HG03432 (cell line): ENCODE data around the gene CHMP1B.
"Not testable (repeated sequence)": the region's sequence is repeated elsewhere in the genome, so short reads cannot be mapped to it uniquely, and the experiment has no call there.

Source experiments
- ATAC-seq: cut with Tn5 transposase; IDR thresholded peaks from one replicate; pipeline ENCODE4 v1.9.1; 2021; ENCODE audit warnings: mild to moderate bottlenecking, moderate library complexity; ENCODE audit not compliant: unreplicated experiment

Gene CHMP1B

GRCh38 chr18:11866764-11867163 lies 15.6 kb downstream of the CHMP1B start:
- ATAC-seq = no peak

- no peak for ATAC-seq
These were observed 17.0 kb downstream of the CHMP1B start for GRCh38 chr18:11868230-11868629.

- no peak for ATAC-seq
These were observed 20.3 kb downstream of the CHMP1B start for GRCh38 chr18:11871501-11871900.

GRCh38 chr18:11872479-11873136 lies 21.4 kb downstream of the CHMP1B start:
- ATAC-seq = peak; percentile 42

GRCh38 chr18:11873670-11874340 lies 22.6 kb downstream of the CHMP1B start:
- no peak for ATAC-seq

- ATAC-seq = no peak
These were observed 23.5 kb downstream of the CHMP1B start for GRCh38 chr18:11874676-11875075.

- no peak for ATAC-seq
These were observed 26.4 kb downstream of the CHMP1B start for GRCh38 chr18:11877497-11878135.

GRCh38 chr18:11880586-11881304 lies 29.5 kb downstream of the CHMP1B start:
- ATAC-seq = no peak

GRCh38 chr18:11882636-11883035 lies 31.4 kb downstream of the CHMP1B start:
- ATAC-seq = no peak

- peak; percentile 76 for ATAC-seq
These were observed 31.9 kb downstream of the CHMP1B start for GRCh38 chr18:11883153-11883552.

- no peak for ATAC-seq
These were observed 33.3 kb downstream of the CHMP1B start for GRCh38 chr18:11884396-11885030.

- no peak for ATAC-seq
These were observed 34.2 kb downstream of the CHMP1B start for GRCh38 chr18:11885278-11885947.

- ATAC-seq = no peak
These were observed 35.4 kb downstream of the CHMP1B start for GRCh38 chr18:11886577-11887110.

- no peak for ATAC-seq
These were observed 36.3 kb downstream of the CHMP1B start for GRCh38 chr18:11887328-11888128.

GRCh38 chr18:11888726-11889125 lies 37.5 kb downstream of the CHMP1B start:
- ATAC-seq = no peak

GRCh38 chr18:11889284-11889683 lies 38.1 kb downstream of the CHMP1B start:
- no peak for ATAC-seq

GRCh38 chr18:11891737-11892136 lies 40.5 kb downstream of the CHMP1B start:
- ATAC-seq = no peak

- not testable (repeated sequence) for ATAC-seq
These were observed 41.2 kb downstream of the CHMP1B start for GRCh38 chr18:11892438-11892837.

GRCh38 chr18:11897781-11898180 lies 46.6 kb downstream of the CHMP1B start:
- no peak for ATAC-seq
